Measurements from ENCODE around the gene PARD6G.
A peak's percentile ranks its signal among the peaks of the same experiment; 100 is the strongest.

The PARD6G gene

DNA sequence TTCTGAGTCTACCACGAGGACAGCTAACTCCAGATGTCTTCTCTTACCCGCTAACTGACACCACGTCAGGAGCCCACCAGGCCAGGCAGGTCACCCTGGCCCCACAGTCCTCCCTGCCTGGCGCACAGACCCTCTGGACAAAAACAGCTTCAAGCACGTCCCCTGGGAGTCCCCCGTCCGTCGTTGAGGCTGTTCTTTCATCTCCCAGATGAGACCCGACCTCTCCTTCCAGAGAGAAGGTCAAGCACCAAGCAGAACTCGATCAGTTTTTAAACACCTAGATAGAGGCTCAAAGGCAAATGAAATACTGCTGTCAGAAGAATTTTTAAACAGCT, 57.8 kb downstream of the PARD6G start:
- no peak for DNase-seq (ENCODE audit: low read depth)

DNA sequence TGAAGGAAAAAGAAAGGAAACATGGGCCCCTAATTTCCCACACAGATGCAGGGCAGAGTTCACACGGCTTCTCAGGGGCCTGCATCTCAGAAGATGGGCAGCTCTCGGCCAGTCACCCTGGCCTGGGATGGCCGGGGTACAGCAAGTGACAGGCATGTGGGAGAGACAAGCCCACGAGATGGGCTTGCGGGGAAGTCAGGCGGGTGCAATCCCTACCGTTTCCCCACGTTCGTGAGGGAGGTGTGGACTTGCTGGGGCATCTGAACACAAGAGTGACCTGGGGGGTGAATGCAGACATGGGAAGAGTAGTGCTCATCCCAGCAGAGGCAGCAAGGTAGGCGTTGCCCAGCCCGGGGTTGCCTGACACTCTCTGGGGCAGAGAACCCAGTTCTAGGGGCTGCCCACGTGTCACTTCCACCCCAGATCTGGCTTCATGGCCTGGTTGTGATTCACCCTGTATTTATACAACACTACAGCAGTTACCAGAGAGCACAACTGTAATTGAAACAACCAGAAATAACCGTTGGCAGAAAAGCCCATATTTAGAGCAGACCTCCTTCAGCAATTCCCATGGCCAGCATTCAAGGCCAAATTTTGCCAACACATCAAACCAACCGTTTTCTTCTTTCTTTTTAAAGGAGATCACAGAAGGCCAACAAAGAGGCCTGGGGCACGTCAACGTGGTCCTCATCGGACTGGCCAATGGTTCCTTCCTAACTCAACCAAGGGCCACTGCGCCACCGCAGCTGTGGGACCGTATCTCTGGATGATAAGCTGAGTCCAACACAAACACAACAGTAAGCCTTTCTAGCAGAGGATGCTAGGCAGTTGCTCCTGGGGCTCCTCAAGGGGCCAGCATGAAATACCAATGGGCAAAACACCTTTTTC, 58.4 kb downstream of the PARD6G start:
- DNase-seq (ENCODE audit: low read depth) = no peak

DNA sequence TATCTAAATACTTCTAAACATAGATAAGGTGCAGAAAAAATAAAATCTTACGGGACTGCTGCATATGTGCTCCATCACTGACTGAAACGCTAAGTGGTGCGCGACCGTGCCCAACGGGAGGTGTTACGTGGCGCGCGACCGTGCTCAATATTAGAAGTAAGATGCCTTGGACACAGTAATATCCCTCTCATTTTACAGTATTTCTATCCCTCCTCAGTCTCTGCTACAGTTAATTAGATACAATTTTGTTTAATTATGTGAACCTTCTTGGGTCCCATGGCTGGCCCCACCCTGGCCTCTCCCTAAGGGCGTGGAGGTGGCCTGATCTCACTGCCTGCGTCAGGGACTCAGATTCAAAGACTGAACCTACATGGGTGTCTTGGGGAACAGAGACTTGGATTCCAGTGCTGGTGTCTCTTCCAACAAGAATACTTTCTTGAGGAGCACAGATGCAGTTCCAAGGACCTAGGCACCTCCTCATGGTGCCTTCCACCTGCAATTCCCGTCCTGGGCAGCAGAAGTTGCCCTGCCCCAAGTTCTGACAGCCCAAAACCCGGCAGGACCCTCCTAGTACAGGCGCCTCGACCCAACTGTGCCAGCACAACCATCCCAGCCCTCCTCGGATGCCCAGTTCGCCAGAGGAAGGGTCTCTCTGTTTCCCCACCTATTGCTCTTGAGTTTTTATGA, 59.2 kb downstream of the PARD6G start:
- DNase-seq (ENCODE audit: low read depth) = no peak

DNA sequence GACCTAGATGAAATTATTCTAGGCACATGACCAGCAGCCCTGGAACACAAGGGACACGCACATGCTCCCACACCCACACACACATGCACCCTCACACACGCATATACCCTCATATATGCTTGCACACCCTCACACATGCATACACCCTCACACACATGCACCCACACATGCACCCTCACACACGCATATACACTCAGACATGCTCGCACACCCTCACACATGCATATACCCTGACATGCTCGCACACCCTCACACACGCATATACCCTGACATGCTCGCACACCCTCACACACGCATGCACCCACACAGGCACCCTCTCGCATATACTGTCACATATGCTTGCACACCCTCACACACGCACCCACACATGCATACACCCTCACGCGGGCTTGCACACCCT, 61.8 kb downstream of the PARD6G start:
- no peak for DNase-seq (ENCODE audit: low read depth)

DNA sequence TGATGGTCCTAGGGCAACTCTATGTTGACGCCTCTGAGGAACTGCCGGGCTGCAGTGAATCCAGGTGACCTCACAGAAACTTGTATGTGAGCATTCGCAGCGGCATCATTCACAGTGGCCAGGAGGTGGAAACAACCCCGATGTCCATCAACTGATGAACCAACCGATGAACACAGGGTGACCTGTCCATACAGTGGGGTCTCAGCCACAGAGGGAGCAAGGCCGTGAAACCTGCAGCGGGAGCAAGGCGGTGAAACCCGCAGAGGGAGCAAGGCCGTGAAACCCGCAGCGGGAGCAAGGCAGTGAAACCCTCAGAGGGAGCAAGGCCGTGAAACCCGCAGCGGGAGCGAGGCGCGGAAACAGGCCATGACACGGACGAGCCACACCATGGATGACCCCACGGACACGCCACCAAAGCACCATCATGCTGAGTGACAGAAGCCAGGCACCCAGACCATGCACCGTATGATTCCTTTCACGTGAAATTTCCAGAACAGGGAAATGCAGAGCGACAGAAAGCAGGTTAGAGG, 63.0 kb downstream of the PARD6G start:
- DNase-seq (ENCODE audit: low read depth) = no peak

DNA sequence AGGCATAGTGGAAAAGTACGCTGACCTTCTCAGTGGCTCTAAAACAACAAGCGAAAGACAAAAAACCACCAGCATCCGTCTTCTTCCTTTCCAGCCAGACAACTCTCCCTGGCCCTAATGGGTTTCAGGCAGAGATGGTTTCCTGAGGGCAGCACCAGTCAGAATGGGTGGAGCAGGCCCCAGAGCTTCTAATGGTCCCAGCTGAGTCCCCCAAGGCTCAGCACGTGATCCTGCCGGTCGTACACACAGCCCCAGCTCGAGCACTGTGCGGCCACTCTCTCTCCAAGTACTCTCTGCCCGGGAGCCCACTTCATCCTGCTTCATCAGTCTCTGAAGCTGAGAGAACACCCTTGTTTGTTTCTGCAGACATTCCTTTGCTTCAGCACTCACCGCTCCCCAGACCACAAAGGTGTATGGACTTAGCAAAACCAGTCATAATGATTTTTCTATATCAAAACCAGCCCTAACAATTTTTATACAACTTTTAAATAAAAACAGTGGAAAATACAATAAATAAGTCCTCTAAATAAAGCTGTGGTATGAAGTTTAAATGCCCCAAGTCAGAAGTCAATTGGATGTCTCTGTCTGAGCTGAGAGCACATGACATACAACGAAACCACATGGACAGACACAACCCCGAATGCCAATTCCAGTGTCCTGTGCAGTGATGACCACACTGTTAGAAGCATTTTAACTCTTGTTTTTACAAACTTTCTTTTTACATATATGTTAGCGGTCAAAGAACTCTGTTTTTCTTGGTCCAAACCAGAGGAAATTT, 63.9 kb downstream of the PARD6G start:
- DNase-seq (ENCODE audit: low read depth) = no peak

DNA sequence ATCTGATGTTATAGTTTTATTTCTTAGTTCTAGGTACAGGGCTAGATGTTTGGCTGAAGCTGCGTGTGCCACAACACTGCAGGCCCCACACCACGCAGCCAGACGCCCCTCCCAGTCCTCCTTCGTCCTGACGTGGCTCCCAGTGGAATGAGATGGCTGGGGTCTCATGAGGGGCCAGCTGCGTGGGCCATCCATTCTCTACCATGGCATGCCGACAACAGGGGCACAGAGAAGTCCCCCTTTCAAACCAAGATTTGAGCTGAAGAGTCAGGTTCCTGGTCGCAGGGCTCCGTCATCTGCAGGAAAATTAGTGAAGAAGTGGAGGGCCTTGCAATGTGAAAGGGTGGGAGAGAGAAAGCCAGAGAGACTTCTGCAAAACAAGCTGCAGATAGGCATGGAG, 64.5 kb downstream of the PARD6G start:
- DNase-seq (ENCODE audit: low read depth) = no peak

DNA sequence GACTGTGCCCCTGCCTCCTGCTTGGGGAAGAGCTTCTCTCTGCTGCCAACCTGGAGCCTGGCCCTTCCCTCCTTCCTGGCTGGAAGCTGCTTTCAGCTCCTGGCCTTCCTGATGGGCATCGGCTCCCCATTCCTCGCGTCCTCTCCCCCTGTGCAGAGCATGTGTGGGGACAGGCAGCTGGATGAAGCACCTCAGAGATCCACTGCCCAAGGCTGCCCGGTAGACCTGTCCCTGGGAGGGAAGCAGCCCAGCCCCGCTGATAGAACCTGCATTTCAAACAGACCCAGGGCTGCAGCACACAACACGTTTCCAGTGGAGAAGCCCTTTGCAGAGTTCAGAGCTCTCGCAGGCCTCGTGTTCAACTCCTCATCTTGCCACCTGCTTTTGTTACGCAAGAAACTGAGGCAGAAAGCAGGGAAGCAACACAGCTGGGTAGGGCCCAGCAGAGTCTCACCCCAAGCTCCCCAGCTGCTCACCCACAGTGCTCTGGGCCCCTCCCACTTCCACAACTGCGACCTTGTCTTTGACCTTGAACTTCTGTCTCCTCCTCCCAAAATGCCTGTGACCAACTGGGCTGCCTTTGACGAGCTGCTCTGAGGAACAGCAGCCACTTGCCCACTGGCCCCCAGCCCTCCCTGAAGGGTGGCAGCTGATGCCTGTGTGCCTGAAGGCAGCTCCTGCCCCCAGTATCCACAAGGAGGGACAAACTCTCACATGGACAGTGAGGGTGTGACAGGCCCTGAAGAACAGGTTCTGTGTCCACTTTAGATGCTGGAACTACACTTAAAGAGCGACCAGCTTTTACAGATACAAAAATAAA, 65.5 kb downstream of the PARD6G start:
- no peak for DNase-seq (ENCODE audit: low read depth)

DNA sequence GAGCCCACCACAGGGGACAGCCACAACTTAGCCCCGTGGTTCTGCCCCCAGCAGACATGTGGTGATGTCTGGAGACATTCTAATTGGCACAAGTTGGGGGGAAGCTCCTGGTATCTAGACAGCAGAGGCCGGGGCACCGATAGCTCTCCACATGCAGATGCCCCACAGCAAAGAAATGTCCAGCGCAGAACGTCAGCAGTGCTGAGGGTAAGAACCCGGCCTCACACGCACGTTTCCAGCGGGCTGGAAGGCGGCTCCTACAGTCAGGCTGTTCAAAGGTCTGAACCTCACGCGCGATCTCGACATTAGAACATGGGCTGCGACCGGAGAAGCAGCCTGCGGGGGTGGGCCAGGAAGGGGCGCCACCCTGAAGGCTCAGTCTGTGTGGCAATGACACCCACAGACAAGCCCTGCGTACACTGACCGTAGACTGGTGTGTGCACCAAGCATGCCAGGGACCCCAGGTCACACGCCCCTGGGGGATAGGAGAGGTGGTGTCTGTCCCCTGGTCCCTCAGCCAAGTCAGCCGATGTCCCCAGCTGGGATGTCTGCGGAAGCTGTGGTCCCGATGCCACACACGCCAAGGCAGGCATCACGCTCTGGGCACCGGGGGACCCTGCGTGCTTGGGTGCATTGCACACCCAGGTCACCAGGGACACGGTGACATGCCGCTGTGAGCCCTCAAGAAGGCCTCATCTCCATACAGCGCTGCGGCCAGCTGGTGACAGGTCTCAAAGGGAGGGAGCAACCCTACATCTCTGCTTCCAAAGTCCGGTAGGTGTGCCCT, 66.3 kb downstream of the PARD6G start:
- DNase-seq (ENCODE audit: low read depth) = no peak

DNA sequence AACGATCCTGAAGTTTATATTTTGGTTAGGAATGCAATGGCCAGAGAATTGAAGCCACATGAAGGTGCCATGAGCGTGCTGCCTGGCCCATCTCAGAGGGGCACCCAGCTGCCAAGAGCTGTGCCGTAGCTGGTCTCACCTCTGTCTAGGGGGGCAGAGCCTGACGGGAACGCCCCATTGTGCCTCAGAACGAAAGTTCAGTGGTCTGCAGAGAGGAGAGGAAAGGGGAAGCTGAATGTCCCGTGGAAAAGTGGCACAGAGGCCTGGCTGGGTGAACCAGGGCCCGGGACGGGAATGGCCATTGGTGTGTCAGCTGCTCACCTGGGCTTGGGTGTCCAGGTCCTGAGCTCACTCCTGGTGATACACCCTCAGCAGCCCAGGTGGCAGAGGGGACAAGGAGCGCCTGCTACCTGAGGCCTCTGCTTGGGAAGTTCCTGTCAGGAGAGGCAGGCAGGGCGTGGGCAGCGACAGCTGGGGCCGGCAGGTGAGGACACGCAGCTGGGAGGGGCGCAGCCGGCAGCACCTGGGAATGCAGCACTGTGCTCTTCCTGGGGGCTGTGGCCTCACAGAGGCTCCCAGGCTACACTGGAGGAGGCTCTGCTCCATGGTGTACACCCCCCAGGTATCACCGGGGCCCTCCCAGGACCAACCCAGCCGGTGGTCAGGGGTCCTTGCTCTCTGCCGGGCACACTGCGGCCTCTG, 67.3 kb downstream of the PARD6G start:
- DNase-seq (ENCODE audit: low read depth) = no peak

DNA sequence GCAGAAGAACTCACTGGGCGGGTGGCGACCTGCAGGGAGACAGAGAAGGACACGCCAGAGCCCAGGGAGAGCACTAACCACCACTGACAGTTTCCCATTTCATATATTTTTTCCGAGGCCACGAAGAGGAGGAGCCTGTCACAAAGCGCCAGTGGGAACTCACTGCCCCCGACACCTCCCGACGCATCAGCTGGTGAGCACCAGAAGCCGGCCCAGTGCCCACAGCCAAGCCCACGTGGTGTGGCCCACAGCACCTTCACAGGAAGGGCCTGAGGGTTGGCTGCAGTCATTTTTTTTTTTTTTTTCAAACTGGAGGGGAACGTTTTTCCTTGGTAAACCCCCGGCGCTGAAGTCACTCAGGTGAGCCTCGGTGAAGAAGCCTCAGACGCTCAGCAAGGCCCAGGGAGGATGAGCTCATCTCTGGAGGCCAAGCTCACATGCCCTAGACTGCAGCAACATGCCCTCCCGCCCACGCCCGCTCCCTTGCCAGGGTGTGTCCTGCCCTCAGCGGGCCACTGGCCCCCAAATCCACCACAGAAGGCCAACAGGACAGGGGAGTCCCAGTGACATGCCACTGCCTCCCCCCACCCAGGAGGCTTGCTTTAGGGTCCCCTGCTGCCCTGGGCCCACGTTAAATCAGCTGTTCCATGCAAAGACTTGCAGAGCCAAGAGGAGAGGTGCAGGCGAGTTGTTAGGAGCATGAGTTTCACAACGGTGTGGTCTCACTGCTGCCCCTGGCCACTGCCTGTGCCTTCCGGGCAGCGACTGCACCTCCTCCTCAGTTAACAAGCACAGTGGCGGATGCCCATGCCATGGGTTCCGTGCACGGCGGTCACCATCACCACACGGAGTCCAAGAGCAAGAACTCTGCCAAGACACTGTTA, 68.1 kb downstream of the PARD6G start:
- DNase-seq (ENCODE audit: low read depth) = no peak

DNA sequence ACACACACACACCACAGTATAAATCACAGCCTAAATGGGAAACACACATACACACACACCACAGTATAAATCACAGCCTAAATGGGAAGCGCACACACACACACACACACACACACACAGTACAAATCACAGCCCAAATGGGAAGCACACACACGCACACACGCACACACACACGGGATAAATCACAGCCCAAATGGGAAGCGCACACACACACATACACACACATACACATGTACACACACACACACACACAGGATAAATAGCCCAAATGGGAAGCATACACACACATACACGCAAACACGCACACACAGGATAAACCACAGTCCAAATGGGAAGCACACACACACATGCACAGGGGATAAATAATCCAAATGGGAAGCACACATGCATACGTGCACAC, 70.2 kb downstream of the PARD6G start:
- DNase-seq (ENCODE audit: low read depth) = no peak

DNA sequence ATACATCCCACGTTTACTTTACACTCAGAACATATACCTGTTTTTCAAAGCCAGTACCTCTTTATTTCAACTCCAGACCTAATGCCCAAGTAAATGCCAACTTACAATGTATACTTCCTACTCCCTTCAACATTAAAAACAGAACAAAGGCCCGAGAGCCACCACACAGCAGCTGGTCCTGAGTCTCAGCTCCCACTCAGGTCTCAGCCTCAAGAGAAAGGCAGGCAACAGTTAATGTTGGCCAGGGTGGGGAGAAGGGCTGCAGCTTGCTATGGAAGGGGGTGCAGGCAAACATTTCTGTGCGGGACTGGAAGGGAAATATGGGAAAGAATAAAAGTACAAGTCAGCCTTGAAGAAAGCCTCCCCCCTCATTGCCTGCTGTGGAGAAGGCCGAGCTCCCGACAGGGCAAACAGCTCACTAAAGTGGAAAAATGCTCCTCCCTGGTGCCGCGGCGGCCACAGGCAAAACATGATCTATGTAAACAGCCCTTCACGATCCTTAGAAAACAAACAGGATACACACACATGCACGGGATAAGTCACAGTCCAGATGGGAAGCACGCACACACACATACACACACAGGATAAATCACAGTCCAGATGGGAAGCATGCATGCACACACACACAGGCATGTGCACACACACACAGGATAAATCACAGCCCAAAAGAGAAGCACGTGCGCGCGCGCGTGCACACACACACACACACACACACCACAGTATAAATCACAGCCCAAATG, 70.8 kb downstream of the PARD6G start:
- DNase-seq (ENCODE audit: low read depth) = no peak

DNA sequence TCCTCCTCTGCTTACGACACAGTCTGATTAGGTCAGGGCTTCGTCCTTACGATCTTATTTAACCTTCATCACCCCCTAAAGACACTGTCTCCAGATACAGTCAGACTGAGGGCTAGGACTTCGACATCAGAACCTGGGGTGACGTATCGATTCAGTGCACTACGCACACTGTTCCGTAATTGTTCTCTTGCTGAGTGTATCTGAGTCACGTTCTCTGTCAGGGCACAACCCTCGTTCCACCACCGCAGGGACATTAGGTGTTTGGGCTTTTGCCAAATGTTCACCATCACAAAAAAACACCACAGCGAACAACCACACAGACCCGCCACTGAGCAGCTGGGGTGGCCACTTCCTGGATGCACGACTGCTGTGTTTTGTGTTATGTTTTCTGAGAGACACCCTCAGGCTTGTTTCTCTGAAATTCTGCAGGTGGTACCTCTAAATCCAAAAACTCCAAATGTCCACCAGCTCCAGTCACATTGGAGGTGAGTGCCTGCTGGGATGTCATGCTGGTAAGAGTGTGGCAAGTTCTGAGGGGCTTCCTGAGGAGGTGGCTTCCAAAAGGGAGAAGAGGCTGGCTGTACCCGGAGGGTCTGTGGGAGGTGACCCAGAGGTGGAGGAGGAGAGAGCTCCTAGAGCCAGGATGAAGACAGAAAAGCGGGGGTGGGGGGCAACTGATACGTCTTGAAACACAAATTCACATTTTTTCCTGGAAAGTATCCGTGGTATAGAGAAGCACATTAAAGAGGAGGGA, 71.7 kb downstream of the PARD6G start:
- DNase-seq (ENCODE audit: low read depth) = peak; percentile 43

DNA sequence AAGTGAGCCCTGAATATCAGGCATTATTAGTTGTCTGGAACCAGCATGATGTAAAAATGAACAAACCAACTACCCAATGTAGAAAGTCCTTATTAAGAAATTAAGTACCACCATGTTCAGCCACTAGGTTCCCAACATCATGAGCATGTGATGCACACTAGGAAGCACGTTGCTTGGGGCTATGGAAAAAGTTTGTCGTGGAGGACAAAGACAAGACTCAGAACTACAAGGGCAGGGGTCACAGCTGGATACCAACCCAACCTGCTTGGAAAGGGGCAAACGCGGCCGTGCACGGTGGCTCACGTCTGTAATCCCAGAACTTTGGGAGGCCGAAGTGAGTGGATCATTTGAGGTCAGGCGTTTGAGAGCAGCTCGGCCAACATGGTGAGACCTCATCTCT, 74.3 kb downstream of the PARD6G start:
- DNase-seq (ENCODE audit: low read depth) = no peak

DNA sequence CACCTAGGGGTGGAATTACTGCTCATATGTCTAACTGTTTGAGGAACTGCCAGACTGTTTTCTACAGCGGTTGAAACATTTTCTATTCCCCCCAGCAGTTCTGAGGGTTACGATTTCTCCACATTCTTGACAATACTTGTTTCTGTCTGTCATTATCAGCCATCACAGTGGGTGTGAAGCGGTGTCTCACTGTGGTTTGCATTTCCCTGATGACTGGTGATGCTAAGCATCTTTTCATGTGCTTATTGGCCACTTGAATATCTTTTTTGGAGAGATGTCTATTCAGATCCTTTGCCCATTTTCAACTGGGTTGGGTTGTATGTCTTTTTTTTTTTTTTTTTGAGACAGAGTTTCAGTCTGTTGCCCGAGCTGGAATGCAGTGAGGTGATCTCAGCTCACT, 75.3 kb downstream of the PARD6G start:
- DNase-seq (ENCODE audit: low read depth) = no peak

DNA sequence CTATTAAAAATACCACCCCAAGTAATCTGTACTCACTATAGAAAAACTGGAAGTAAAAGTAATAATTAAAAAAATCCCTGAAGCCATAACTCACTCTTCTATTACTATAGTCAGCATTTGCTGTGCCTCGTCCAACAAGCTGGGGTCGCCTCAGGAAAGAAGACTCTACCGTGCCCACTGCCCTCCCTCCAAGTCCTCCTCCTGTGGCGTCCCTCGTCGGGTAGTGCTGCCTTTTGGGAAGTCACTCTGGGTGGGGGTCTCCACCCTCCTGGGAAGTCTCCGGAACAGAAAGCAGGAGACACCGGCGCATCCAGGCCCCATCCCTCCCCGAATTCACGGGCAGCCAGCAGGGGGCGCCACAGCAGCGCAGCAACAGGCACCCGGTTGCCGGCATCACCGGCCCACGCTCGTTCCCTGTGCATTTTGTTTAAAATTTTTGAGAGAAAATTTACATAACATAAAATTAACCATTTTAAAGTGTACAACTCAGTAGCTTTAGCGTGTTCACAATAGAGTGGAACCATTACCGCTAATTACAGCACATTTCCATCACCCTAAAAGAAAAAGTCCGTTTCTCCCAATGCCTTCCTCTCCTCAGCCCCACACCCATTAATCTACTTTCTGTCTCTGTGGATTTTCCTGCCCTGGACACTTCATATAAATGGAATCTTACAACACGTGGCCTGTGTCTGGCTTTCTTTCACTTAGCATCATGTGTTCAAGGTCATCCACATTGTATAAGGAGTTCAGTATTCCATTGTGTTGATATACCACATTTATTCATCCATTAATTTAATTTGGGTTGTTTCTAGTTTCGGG, 76.1 kb downstream of the PARD6G start:
- peak; percentile 27 for DNase-seq (ENCODE audit: low read depth)

Data from stimulated activated CD8-positive, alpha-beta memory T cell treated with anti-CD3 and anti-CD28 coated beads, Interleukin-12 subunit alpha, Interleukin-12 subunit beta, amount 100 ng/mL, for 4 hours (primary cell).